ENCODE data around the gene BBS2.

BBS2 gene

GRCh38 chr16:56547120-56547948 lies 27.5 kb upstream of the BBS2 start:
- H3K4me3 ChIP-seq (replicated peaks; ENCODE audit: low read depth, low read length): no peak overlapping the region
- no peak for TF ChIP-seq CTCF (IDR thresholded peaks at IDR 0.05; ENCODE audit: low read depth, low read length, missing control alignments)
- DNase-seq (ENCODE audit: extremely low read depth, low read depth): peak; percentile 88

- no peak for TF ChIP-seq CTCF (IDR thresholded peaks at IDR 0.05; ENCODE audit: low read depth, low read length, missing control alignments)
- no peak overlapping the region for H3K4me3 ChIP-seq (replicated peaks; ENCODE audit: low read depth, low read length)
- no peak for DNase-seq (ENCODE audit: extremely low read depth, low read depth)
These were observed 22.2 kb upstream of the BBS2 start for GRCh38 chr16:56542039-56542438.

GRCh38 chr16:56539656-56540055 lies 19.8 kb upstream of the BBS2 start:
- H3K4me3 ChIP-seq (replicated peaks; ENCODE audit: low read depth, low read length): no peak overlapping the region
- DNase-seq (ENCODE audit: extremely low read depth, low read depth): no peak
- TF ChIP-seq CTCF (IDR thresholded peaks at IDR 0.05; ENCODE audit: low read depth, low read length, missing control alignments): no peak

- TF ChIP-seq CTCF (IDR thresholded peaks at IDR 0.05; ENCODE audit: low read depth, low read length, missing control alignments): no peak
- DNase-seq (ENCODE audit: extremely low read depth, low read depth): no peak
- H3K4me3 ChIP-seq (replicated peaks; ENCODE audit: low read depth, low read length): no peak overlapping the region
These were observed 18.5 kb upstream of the BBS2 start for GRCh38 chr16:56538331-56538730.

- no peak for TF ChIP-seq CTCF (IDR thresholded peaks at IDR 0.05; ENCODE audit: low read depth, low read length, missing control alignments)
- no peak for DNase-seq (ENCODE audit: extremely low read depth, low read depth)
- no peak overlapping the region for H3K4me3 ChIP-seq (replicated peaks; ENCODE audit: low read depth, low read length)
These were observed 15.1 kb upstream of the BBS2 start for GRCh38 chr16:56534847-56535383.

GRCh38 chr16:56532714-56533113 lies 12.9 kb upstream of the BBS2 start:
- no peak overlapping the region for H3K4me3 ChIP-seq (replicated peaks; ENCODE audit: low read depth, low read length)
- DNase-seq (ENCODE audit: extremely low read depth, low read depth): no peak
- peak; percentile 11 for TF ChIP-seq CTCF (IDR thresholded peaks at IDR 0.05; ENCODE audit: low read depth, low read length, missing control alignments)

Data from HFF-Myc (cell line).